ENCODE measurements around the gene SLC27A1. TPM values are rescaled to one million over a fixed set of nuclear protein-coding genes. Genes with fewer than 3 reads are reported as not detected.

SLC27A1 gene
- total and polyA plus RNA-seq, 2 experiments from 2014 or later: 3.5 to 11.6 TPM

GRCh38 chr19:17431417-17431816, 38.9 kb upstream of the SLC27A1 start:
- no peak overlapping the region for H3K27ac ChIP-seq (ENCODE audit: low read depth)
- no peaks in the 10 kb centered on the region for H3K27me3 ChIP-seq (ENCODE audit: insufficient read depth)
- H3K36me3 Mint-ChIP-seq (ENCODE audit: low read depth): no peaks in the 10 kb centered on the region
- no peaks in the 10 kb centered on the region for H3K36me3 ChIP-seq (ENCODE audit: insufficient read depth)
- no peak overlapping the region for H3K4me2 ChIP-seq
- no peaks in the 10 kb centered on the region for H3K9me2 ChIP-seq (ENCODE audit: insufficient read depth)
- no peak for DNase-seq (ENCODE audit: low spot score)
- no peak overlapping the region for H2AFZ ChIP-seq
- H3K79me2 ChIP-seq (replicated peaks; ENCODE audit: insufficient read depth): no peaks in the 10 kb centered on the region
- TF ChIP-seq JUNB (IDR thresholded peaks at IDR 0.05; ENCODE audit: unreplicated experiment): no peak
- TF ChIP-seq STAT1 (IDR thresholded peaks at IDR 0.05; ENCODE audit: unreplicated experiment): no peak
- TF ChIP-seq CTCF (conservative IDR thresholded peaks at IDR 0.05; ENCODE audit: low read depth in 2 of 2): no peak
- TF ChIP-seq, protein P1, sequence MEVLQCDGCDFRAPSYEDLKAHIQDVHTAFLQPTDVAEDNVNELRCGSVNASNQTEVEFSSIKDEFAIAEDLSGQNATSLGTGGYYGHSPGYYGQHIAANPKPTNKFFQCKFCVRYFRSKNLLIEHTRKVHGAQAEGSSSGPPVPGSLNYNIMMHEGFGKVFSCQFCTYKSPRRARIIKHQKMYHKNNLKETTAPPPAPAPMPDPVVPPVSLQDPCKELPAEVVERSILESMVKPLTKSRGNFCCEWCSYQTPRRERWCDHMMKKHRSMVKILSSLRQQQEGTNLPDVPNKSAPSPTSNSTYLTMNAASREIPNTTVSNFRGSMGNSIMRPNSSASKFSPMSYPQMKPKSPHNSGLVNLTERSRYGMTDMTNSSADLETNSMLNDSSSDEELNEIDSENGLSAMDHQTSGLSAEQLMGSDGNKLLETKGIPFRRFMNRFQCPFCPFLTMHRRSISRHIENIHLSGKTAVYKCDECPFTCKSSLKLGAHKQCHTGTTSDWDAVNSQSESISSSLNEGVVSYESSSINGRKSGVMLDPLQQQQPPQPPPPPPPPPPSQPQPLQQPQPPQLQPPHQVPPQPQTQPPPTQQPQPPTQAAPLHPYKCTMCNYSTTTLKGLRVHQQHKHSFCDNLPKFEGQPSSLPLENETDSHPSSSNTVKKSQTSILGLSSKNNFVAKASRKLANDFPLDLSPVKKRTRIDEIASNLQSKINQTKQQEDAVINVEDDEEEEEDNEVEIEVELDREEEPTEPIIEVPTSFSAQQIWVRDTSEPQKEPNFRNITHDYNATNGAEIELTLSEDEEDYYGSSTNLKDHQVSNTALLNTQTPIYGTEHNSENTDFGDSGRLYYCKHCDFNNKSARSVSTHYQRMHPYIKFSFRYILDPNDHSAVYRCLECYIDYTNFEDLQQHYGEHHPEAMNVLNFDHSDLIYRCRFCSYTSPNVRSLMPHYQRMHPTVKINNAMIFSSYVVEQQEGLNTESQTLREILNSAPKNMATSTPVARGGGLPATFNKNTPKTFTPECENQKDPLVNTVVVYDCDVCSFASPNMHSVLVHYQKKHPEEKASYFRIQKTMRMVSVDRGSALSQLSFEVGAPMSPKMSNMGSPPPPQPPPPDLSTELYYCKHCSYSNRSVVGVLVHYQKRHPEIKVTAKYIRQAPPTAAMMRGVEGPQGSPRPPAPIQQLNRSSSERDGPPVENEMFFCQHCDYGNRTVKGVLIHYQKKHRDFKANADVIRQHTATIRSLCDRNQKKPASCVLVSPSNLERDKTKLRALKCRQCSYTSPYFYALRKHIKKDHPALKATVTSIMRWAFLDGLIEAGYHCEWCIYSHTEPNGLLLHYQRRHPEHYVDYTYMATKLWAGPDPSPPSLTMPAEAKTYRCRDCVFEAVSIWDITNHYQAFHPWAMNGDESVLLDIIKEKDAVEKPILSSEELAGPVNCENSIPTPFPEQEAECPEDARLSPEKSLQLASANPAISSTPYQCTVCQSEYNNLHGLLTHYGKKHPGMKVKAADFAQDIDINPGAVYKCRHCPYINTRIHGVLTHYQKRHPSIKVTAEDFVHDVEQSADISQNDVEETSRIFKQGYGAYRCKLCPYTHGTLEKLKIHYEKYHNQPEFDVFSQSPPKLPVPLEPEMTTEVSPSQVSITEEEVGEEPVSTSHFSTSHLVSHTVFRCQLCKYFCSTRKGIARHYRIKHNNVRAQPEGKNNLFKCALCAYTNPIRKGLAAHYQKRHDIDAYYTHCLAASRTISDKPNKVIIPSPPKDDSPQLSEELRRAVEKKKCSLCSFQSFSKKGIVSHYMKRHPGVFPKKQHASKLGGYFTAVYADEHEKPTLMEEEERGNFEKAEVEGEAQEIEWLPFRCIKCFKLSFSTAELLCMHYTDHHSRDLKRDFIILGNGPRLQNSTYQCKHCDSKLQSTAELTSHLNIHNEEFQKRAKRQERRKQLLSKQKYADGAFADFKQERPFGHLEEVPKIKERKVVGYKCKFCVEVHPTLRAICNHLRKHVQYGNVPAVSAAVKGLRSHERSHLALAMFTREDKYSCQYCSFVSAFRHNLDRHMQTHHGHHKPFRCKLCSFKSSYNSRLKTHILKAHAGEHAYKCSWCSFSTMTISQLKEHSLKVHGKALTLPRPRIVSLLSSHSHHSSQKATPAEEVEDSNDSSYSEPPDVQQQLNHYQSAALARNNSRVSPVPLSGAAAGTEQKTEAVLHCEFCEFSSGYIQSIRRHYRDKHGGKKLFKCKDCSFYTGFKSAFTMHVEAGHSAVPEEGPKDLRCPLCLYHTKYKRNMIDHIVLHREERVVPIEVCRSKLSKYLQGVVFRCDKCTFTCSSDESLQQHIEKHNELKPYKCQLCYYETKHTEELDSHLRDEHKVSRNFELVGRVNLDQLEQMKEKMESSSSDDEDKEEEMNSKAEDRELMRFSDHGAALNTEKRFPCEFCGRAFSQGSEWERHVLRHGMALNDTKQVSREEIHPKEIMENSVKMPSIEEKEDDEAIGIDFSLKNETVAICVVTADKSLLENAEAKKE (CRISPR knock-in tag; IDR thresholded peaks at IDR 0.05): no peak
- TF ChIP-seq, protein P2, sequence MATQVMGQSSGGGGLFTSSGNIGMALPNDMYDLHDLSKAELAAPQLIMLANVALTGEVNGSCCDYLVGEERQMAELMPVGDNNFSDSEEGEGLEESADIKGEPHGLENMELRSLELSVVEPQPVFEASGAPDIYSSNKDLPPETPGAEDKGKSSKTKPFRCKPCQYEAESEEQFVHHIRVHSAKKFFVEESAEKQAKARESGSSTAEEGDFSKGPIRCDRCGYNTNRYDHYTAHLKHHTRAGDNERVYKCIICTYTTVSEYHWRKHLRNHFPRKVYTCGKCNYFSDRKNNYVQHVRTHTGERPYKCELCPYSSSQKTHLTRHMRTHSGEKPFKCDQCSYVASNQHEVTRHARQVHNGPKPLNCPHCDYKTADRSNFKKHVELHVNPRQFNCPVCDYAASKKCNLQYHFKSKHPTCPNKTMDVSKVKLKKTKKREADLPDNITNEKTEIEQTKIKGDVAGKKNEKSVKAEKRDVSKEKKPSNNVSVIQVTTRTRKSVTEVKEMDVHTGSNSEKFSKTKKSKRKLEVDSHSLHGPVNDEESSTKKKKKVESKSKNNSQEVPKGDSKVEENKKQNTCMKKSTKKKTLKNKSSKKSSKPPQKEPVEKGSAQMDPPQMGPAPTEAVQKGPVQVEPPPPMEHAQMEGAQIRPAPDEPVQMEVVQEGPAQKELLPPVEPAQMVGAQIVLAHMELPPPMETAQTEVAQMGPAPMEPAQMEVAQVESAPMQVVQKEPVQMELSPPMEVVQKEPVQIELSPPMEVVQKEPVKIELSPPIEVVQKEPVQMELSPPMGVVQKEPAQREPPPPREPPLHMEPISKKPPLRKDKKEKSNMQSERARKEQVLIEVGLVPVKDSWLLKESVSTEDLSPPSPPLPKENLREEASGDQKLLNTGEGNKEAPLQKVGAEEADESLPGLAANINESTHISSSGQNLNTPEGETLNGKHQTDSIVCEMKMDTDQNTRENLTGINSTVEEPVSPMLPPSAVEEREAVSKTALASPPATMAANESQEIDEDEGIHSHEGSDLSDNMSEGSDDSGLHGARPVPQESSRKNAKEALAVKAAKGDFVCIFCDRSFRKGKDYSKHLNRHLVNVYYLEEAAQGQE (IDR thresholded peaks at IDR 0.05; ENCODE audit: unreplicated experiment): no peak
- no peak for TF ChIP-seq NANOG (IDR thresholded peaks at IDR 0.05; ENCODE audit: borderline replicate concordance)
- no peak for TF ChIP-seq CREB1 (CRISPR knock-in tag; IDR thresholded peaks at IDR 0.05; ENCODE audit: low read depth)
- H3K27ac Mint-ChIP-seq: no peak overlapping the region
- no peaks in the 10 kb centered on the region; the same call in 2 of the 3 replicates for H3K9me3 Mint-ChIP-seq
- H3K4me3 Mint-ChIP-seq: no peak overlapping the region
- H3K4me1 Mint-ChIP-seq: no peaks in the 10 kb centered on the region
- no peaks in the 10 kb centered on the region for H3K4me1 ChIP-seq (ENCODE audit: insufficient read depth)
- H3F3A ChIP-seq (replicated peaks; ENCODE audit: low read depth): no peaks in the 10 kb centered on the region
- peaks cover 4% of the 10 kb centered on the region for H3K27me3 Mint-ChIP-seq (ENCODE audit: insufficient read depth, low read depth, poor library complexity)
- ATAC-seq: no peak
- no peaks in the 10 kb centered on the region for H4K20me1 ChIP-seq (replicated peaks; ENCODE audit: insufficient read depth)
- no peak overlapping the region for H3K4me3 ChIP-seq
